Left cardiac atrium (tissue), 4 donors: ENCODE measurements around the gene RBBP6. TPM values are rescaled to one million over a fixed set of nuclear protein-coding genes. Genes with fewer than 3 reads are reported as not detected.
A peak's percentile ranks its signal among the peaks of the same experiment; 100 is the strongest.
"Not testable (repeated sequence)": the region's sequence is repeated elsewhere in the genome, so short reads cannot be mapped to it uniquely, and the experiment has no call there.

Source experiments
- ATAC-seq, 2 donors: fragments of 200-7000 bp; cut with Tn5 transposase; one replicate each; pipeline ENCODE4 v1.9.1; 2020; ENCODE audit warnings: mild to moderate bottlenecking in 2 of 2, moderate library complexity in 2 of 2
- DNase-seq: peaks from one replicate; pipeline ENCODE4 v3.0.0-alpha.2; 2020
- intact Hi-C, 2 donors: fragments of 100-400 bp; cut with DNase I; formaldehyde crosslinking; loops; one replicate each; pipeline versions ENCODE4 v1.14.1 to v1.15.1; 2022 to 2023
- long read RNA-seq: library from polyadenylated mRNA; unstranded; transcript quantifications from one replicate; pipeline ENCODE4 v2.0.0, GENCODE V29; 2021
- total RNA-seq, 2 donors: library from RNA; stranded (reverse); fragmentation: NEBNext Ultra II Directional; extraction: Animal tissue kit (Norgen Biotek cat#: 25700); gene quantifications; one replicate each; pipeline ENCODE4 v1.2.1, GENCODE V29; 2021
- donor health status: DM: no; HTN: yes; CAD: no.
- donor health status: DM: no; HTN: yes; CAD: no; lungs with severe emphysema.
- donor health status: DM: yes; HTN: yes; CAD: no.
- donor health status: Dilated cardiomyopathy.

Gene RBBP6
- 10 to 100 TPM; 26.6 to 39.4 TPM for total RNA-seq
- long read RNA-seq, transcript RBBP6-204 (3 exons, 854 nt): major isoform, 5 of 10 reads
- long read RNA-seq, partial matches to known transcripts: 4 of 10 reads
- long read RNA-seq, other reads (novel, unspliced or antisense): 1 of 10 reads

- intact Hi-C loops: no loop called here
- ATAC-seq: peak; percentile 98
- peak; percentile 96 for DNase-seq
Measured at GRCh38 chr16:24539295-24539849, at the start of gene RBBP6. Gene RBBP6 (plus strand): TSS chr16:24539566. CDS start chr16:24540627, 1,061 bp downstream.

GRCh38 chr16:24490866-24491265 is 48.5 kb upstream of the RBBP6 start:
- intact Hi-C loops: loop anchor here in 1 of 2 donors (10.0 kb wide), 1 partner anchor 236 kb away; the partner anchor contains the start of gene CACNG3
- DNase-seq (no peak), ATAC-seq (no peak)

- ATAC-seq: no peak
- intact Hi-C loops: loop anchor here in 1 of 2 donors (10.0 kb wide), 1 partner anchor 237 kb away; the partner anchor contains the start of gene CACNG3
Measured at GRCh38 chr16:24491731-24492130, 47.6 kb upstream of the RBBP6 start.

GRCh38 chr16:24493821-24494220 is 45.5 kb upstream of the RBBP6 start:
- ATAC-seq (no peak), DNase-seq (no peak)
- intact Hi-C loops: loop anchor here in 1 of 2 donors (10.0 kb wide), 1 partner anchor 239 kb away; the partner anchor contains the start of gene CACNG3

More at GRCh38 chr16:24491731-24492130, 47.6 kb upstream of the RBBP6 start:
- DNase-seq: no peak

- intact Hi-C loops: loop anchor here in 1 of 2 donors (10.0 kb wide), 1 partner anchor 240 kb away; the partner anchor contains the start of gene CACNG3
- not testable (repeated sequence) for DNase-seq, ATAC-seq
Measured at GRCh38 chr16:24495207-24495606, 44.2 kb upstream of the RBBP6 start.

- intact Hi-C loops: loop anchor here in 1 of 2 donors (10.0 kb wide), 1 partner anchor 243 kb away; the partner anchor contains the start of gene CACNG3
- DNase-seq (no peak), ATAC-seq (no peak)
Measured at GRCh38 chr16:24497440-24497839, 41.9 kb upstream of the RBBP6 start.

- ATAC-seq (no peak), DNase-seq (no peak)
- intact Hi-C loops: loop anchor here in 1 of 2 donors (2.0 to 10.0 kb wide), 2 partner anchors 245 to 455 kb away; partner anchors contain the start of gene CACNG3
Measured at GRCh38 chr16:24499193-24499814, 40.1 kb upstream of the RBBP6 start.

GRCh38 chr16:24504472-24505345 is 34.7 kb upstream of the RBBP6 start:
- ATAC-seq: peak; percentile 81 to 89
- intact Hi-C loops: loop anchor here in 1 of 2 donors (1.0 to 10.0 kb wide), 3 partner anchors 462 to 770 kb away; no protein-coding TSS in a partner anchor
- DNase-seq: peak; percentile 41

- DNase-seq (no peak), ATAC-seq (no peak)
- intact Hi-C loops: loop anchor here (2.0 to 10.0 kb wide), 2 partner anchors 463 to 771 kb away; no protein-coding TSS in a partner anchor
Measured at GRCh38 chr16:24505959-24506358, 33.4 kb upstream of the RBBP6 start.

GRCh38 chr16:24507959-24508480 is 31.3 kb upstream of the RBBP6 start:
- DNase-seq: no peak
- intact Hi-C loops: loop anchor here (2.0 to 10.0 kb wide), 2 partner anchors 465 to 773 kb away; no protein-coding TSS in a partner anchor
- no peak for ATAC-seq

- ATAC-seq (peak in 1 of 2 donors; percentile 59), DNase-seq (no peak)
- intact Hi-C loops: loop anchor here in 1 of 2 donors (10.0 kb wide), 1 partner anchor 774 kb away; no protein-coding TSS in a partner anchor
Measured at GRCh38 chr16:24508614-24509013, 30.8 kb upstream of the RBBP6 start.

- intact Hi-C loops: loop anchor here in 1 of 2 donors (10.0 kb wide), 1 partner anchor 775 kb away; no protein-coding TSS in a partner anchor
- ATAC-seq (no peak), DNase-seq (no peak)
Measured at GRCh38 chr16:24509536-24509935, 29.8 kb upstream of the RBBP6 start.

- no peak for DNase-seq
- no peak for ATAC-seq
- intact Hi-C loops: no loop called here
Measured at GRCh38 chr16:24511174-24511573, 28.2 kb upstream of the RBBP6 start.

- intact Hi-C loops: no loop called here
- DNase-seq: no peak
- no peak for ATAC-seq
Measured at GRCh38 chr16:24511792-24512191, 27.6 kb upstream of the RBBP6 start.

GRCh38 chr16:24514096-24514495 is 25.3 kb upstream of the RBBP6 start:
- DNase-seq (no peak), ATAC-seq (no peak)
- intact Hi-C loops: no loop called here

GRCh38 chr16:24515186-24515585 is 24.2 kb upstream of the RBBP6 start:
- intact Hi-C loops: no loop called here
- DNase-seq: no peak
- no peak for ATAC-seq

- peak; percentile 88 to 89 for ATAC-seq
- intact Hi-C loops: no loop called here
- DNase-seq: peak; percentile 81
Measured at GRCh38 chr16:24516900-24517669, 22.3 kb upstream of the RBBP6 start.

- no peak for ATAC-seq
- intact Hi-C loops: no loop called here
- no peak for DNase-seq
Measured at GRCh38 chr16:24518498-24518897, 20.9 kb upstream of the RBBP6 start.
